Amniotic epithelial cell (primary cell): ENCODE data around the gene FMOD.

Experiments
- DNase-seq: peaks from one replicate; pipeline ENCODE4 v3.0.0-alpha.2; 2010; ENCODE audit warnings: low read depth

FMOD gene

DNA sequence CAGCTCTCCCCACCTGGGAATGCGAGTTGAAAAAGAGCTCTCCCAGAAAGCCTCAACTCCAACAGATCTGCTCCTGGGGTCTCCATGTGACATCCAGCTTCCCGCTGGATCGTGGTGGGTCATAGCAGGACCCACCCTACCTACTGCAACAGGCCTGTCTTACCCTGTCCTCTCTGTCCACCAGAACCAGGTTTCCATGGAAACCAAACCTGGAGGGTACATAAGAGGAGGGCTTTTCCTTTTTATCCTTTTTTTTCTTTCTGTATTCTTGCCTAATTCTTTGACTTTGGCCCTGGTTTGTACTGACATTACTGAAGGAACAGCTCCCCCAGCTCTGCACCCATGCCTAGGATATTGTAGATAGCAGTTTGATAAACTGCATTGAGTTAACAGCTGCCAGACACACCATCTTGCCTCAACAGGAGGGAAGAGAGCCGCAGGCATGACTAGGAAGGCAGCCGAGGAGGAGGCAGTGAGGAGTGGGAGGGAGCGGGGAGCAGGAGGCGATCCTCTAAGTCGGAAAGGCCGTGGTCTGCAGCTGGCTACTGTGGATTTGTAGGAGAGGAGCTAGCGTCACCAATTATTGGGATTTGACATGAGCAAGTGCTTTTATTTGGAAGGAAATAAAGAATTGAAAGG is 9.7 kb upstream of the FMOD start:
- peak; percentile 72 for DNase-seq

DNA sequence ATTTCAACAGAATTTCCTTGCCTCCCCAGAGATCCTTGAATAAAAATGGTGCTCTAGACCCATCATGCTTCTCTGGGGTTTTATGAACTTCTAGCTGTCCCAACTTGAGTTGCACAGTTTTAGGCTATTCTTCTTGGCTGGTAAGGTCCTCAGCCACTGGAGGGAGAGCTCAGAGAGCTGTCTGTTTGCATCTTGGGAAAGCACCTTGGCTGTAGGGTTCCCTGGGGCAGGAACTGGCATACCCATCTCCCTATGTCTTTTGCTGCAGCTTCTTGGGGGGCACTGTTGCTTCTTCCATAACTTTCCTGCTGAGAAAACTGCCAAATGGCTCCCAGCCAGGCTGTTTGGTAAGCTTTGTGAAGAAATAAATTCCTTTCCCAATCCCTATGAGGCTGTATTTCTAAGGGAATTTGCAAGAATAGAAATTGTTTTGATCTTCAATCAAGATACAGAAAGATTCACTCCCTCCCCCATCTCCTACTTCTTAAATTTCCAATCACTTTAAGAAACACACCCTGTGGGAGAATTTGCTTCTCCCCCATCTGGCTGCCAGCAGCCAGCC is 8.2 kb upstream of the FMOD start:
- peak; percentile 77 for DNase-seq

DNA sequence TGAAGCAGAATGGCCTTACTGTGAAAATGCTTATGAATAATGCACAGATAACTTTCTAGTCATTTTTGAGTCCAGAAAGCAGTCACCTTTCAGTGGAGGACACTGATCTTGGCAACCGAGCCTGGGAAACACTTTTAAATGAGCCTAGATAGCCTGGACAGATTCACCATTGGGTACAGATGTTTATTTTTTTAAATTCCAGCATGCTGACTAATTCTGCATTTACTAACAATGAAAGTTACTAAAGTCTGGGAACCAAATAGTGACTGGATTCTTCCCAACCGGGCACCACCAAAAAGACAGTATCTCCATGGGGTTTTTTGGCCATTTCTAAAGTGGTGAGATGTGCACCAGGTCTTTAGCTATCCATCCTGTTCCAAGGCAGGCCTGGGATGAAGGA is 3.3 kb upstream of the FMOD start:
- DNase-seq = peak; percentile 65

DNA sequence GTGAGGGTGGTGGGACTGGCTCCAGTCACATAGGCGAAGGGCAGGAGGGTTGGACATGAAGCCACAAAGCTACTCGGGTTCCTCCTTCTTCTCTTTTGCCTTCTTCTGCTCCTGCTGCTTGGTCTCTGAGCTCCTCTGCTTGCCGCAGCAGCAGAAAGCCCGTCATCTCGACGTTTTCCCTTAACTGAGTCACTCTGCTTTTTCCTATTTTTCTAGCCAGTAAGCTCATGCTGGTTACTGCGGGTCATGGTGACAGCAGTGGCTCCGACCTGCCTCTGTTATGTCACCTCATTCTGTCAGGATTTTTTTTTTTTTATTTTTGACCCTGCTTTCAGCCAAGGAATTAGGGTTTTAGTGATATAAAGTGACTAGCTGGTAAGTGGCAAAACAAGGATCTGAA is 2.6 kb upstream of the FMOD start:
- DNase-seq = no peak

DNA sequence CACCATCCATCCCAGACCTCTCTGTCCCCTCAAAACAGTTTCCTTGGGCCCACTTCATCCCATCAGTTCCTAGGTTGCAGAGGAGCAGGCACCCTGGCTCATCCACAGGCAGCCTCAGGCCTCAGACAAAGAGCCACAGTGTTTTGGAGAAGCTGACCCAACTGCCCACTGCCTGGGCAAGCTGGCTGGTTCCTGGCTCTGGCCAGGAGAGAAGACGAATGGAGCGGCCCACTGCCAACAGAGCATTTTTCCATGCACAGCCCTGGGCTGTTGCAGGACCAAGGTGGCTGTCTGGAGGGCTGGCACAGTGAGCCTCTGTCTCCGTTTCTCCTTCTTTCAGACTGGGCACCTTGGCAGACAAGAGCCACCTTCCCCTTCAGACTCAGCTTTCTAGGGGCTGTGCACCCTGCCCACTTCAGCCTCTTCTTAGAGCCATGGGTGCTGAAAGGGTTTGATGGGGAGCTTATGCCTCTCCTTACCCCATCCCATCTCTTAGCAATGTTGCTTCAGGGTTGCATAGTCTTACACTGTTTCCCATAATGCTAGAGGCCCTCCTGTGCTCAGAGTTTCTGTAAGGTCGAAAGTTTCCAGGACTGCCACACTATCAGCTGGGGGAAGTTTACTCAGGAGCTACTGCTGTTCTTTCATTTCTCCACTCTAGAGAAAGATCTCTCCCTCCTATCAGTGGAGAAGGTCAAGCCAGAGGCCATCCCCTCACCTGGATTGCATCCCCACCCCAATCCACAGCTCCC is 973 bp downstream of the FMOD start:
- no peak for DNase-seq

DNA sequence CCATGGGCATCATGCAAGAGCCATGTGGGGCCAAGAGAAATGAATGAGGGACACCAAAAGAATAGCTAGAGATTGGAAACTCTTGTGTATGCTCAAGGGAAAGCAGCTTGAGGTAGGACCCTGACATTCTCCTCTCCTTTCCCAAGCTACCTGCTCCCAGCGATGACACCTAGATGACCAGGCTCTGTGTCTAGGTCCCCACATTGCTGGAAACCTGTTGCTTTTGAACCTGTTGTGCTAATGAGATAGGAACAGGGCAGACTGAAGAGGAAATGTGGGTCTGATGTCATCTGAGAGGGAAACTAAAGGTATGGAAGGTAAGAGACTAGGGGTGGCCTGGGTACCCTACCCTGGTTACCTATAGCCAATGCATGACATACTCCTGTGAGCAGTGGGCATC is 1.8 kb downstream of the FMOD start:
- no peak for DNase-seq

DNA sequence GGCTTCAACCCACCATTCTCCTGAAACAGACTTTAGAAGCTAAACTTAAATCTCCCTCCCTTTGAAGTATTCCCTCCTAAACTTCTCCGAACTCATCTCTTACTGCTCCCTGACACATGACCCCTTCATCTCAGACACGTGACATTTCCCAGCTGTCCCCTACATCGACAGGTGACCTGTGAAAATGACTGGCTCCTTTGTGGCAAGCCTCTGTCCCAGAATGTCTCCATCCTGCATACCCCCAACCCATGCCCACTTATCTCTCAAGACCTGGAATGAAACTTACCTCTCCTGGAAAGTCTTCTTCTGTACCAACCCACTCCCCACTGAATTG is 4.2 kb downstream of the FMOD start:
- DNase-seq = no peak

DNA sequence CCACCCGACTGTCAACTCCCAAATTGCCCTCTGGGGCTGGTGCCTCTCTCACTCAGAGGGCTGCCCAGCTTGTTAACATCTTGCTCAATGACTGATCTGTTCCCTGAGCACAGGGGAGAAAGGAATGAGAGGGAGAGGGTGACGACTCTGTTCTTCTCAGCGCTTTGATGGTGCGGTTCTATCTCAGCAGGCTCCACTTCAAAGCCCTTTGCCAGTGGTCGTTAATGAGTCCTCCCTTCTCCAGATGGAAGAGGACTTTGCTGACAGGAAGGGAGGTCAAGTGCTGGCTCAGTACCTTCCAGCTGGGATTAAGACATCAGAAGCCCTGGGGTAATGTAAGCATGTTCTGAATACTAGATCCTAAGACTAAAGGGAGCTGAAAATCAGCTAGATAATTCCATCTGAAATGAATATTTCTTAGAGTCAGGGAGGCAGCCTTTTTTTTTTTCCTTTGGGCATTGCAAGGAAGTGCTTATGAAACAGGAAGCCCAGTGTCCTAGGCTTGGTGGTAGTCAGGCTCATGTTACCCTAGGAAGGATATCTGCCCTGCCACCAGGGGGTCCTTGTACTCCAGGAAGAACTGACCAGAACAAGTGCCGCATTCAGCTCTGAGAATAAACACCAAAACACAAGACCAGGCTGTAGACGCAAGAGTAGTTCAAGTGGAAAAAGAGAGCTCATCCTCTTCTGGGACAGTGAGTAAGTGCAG is 4.7 kb downstream of the FMOD start:
- no peak for DNase-seq

DNA sequence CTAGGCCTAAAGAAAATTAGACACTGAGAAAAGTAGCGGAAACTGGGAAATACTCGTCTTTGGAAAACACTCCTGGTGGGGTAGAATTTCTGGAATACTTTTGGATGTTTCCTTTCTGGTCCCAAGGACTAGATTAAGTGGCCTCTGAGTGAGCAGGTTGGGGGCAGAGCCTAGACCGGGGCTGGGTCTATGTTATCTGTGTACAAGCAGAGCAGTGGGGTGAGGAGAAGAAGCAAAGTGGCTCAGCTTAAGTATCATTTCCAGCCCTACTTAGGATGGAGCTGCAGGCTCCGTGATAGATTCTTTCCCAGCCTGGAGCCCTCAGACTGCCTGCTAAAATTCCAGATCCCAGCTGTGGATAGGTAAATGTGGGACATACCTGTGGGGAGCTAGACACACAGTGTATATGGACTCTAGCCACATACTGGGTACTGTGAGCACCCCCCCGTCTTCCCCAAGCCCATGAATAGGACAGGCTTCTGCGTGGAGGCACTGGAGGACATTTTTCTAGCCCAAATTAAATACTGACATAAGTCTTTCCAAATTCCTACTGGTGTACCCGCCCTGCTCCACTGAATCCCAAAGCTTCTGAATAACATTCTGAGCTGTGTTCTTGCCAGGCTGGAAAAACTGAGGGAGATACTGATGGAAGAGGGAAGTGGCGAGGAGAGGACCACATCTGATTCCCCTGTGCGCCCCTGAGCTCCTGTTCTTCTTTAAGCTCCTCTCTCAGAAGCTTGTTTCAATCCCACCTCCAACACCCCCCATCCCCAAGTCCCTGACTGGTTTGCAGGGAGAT is 6.8 kb downstream of the FMOD start:
- no peak for DNase-seq

DNA sequence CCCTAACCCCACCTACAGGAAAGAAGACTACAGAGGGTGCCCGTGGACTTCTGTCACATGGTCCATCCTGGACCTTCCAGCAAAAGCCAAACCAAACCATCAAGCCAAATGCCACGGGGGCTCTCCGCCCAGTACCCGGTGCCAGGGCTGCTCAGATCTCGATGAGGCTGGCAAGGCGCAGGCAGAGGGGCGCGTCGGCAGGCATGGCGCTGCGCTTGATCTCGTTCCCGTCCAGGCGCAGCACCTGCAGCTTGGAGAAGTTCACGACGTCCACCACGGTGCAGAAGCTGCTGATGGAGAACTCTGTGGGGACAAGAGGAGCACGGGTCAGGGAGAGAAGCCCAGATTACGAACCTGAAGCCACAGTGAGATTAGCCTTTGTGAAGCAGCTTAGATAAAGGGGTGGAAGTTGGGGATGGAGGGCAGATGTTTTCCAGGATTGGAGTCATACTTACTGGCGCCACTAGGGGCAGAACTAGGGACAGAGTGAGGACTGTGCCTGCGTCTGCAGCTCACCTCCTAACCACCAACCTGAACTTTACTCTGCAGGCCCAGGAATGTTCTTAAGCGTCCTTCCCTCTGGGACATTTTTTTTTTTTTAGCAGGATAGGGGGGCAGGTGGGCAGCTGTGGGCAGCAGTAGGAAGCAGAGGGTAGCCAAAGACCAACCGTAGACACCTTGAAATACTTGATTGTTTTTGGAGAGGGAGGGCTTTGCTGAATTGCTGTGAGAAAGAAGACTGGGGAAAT is 8.6 kb downstream of the FMOD start:
- DNase-seq = no peak

DNA sequence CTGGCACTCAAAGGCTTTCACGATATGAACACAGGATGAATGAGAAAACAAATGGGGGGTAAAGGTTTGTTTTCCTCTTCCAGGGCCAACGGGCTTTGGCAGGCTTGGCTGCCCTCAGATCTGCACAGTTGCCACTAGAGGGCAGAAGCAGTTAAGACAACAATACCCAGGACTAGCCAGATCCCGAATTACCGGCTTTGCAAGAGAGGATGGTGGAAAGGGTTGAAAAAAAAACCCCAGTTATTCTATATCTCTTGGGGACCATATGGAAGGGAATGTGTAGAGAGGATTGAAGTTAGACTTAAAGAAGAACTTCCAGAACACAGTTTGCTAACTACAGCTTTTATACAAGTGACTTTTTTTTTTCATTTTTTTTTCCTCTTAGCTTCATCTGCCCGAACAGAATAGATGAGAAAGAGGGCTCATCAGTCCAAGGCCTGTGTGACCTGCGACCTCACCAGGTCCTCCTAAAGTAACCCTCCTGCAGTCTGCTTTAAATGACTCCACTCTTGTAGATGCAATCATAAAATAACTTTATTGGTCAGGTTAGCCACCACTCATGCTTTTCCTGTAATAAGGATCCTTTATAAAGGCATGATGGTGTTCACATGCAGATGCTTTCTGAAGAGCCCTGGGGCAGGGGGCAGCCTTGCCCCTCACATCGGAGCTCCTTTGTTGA is 10.7 kb downstream of the FMOD start:
- peak; percentile 76 for DNase-seq

DNA sequence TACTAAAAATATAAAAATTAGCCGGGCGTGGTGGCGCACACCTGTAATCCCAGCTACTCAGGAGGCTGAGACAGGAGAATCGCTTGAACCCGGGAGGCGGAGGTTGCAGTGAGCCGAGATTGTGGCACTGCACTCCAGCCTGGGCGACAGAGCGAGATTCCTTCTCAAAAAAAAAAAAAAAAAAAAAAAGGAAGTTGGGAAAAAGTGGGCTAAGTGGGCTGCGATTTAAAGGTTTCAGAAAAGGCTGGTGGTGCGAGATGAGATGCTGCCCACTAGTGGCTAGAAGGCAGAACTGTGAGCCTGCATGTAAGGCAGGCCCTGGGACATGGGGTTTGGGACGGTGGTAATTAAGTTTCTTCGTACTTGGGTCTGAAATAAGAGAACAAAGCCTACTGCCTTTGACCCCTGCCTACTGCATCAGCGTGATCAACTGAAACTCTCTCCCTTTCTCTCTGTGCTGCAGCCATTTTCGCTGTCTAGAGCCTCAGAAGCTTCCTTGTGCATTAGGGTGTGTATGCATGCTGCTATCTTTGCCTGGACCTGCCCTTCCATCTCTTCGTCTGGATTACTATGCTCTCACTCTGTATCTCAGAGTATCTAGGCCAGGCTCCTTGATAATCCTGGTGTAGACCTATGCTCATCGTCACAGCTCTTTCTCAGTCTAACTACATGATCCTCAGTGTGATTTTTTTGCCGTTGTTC is 12.4 kb downstream of the FMOD start:
- DNase-seq = peak; percentile 50

DNA sequence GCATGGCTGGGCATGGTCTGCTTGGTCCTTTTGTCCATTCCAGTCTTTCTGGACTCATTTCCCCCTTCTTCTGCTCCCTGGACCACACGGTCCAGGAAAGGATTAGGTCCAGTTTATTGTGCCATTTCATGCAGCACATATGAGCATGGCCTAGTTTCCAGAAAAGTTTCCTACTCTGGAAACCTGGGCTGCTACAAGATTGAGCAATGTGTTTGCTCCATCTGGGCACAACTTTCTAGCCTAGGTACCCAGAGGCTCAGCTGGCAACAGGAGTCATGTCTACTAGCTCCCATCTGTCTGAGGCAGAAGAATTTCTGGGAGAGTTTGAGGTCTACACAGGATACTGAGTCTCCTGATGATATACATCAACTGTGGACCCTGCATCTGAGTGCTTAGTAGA is 14.8 kb downstream of the FMOD start:
- DNase-seq = no peak

DNA sequence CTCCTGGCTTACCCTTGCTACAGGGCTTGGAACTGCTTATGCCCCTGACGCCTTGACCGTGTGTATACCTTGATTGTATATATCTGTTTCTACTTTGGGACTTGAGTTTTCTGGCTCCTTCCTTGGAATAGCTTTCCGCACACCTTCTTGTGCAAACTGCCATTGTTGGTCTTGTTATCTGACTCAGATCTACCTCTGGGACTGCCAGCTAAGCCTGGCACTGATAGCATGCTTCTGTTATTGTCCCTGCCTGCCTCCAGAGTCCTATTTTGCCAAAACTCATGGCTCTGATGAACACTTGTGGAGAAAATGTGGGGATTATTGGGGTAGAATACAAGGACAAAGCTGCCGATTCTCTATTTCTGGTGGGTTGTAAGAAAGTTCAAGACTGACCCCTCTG is 15.4 kb downstream of the FMOD start:
- DNase-seq = no peak

DNA sequence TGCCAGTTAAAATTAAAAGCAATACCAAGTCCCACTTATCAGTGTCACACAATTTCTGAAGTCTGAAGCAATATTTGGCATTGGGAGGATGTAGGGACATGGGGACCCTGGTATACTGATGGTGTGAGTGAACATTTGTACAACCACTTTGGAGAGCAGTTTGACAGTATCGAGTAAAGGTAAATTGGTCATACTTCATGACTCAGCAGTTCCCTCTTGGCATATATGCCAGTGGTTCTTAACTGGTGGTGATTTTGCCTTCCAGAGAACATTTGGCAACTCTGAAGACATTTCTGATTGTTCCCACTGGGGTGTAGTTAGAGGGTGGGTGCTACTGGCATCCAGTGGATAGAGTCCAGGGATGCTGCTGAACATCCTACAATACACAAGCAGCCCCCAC is 19.7 kb downstream of the FMOD start:
- no peak for DNase-seq

DNA sequence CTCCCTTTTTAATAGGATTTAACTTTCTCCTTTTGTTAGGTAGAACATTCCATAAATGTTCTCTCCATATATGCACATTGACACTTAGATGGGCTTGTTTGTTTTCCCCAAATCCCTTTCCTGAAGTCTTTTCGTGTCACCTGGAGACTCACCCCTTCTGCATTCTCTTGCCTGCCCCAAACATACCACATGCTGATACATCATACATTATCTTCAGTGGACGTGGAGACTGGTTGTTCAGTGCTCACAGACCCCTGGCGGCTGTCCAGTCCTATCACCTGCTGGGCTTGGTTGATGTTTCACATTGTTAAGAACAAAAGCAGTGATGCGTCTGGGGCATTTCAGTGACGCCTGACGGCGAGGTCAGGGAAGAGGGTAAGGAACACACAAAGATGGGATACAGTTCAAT is 22.2 kb downstream of the FMOD start:
- DNase-seq = peak; percentile 47

DNA sequence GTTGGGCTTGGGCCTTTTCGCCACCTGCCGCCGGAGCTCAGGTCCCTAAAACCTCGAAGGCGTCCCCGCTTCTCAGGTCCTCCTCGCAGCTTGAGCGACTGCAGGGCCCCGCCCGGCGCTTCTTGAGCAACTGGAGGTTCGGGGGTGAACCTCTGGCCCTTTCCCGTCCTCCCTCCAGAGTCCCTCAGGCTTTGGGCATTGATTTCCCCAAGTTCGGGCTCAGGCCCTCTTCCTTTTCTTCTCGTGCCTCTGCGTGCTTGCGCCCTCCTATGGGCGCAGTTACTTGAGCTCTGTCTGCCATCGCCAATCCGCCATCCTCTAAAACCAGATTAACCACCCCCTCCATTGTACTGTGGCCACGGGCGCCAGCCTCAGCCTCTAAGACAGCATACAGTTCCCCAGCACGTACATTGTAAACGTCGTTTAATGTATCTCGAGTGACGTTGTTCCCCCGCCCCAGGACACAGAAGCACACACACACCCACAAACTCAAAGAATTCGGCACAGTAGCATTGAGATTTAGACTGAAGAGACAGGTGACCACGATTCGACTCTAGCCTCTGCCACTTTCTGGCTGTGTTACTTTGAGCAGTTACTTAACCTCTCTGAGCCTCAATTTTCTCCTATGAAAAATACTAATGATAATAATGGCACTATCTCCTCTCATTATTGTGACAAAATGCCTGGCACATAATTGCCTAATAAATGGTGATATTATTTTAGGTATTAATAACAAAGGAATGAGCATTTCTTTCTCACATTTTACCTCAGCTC is 23.1 kb downstream of the FMOD start:
- peak; percentile 49 for DNase-seq

DNA sequence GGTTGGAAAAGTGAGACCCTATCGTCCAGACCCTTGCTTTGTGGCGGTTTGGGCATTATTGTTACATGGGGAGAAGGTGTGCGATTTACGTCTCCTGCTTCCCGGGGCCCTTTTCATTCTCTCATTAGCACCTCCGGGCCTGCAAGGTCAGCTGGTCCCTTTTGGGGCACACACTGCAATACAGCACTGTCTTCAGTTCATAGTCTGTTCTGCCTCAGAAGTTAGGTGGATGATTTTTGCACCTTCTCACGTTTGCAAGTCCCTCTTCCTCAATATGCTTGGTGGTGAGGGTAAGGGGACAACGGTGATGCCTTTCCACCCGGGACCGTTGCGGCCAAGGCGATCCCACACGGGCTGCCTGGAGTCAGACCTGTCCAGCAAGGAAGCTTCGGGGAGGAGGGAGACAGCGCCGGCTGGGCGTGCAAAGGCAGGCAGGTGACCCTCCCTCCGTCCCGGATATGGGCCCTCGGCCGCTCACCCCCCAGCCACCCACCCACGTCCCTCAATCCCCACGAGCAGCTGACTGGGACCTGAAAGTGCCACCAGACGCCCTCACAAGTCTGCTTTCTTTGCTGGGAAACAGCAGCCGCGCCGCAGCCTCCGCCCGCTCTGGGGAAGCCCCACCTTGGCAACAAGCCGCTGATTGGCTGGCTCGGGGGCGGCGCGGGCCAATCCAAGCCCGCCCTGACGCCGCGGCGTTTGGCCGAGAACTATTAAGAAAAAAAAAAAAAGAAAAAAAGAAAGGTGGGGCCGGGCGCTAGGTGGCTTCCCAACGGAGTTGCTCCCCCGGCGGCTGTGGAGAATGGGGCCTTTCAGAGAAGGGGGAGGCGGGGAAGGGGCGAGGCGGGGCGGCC is 23.9 kb downstream of the FMOD start:
- peak; percentile 74 for DNase-seq
